Fibroblast of mammary gland (primary cell): Measurements from ENCODE around the gene ATIC.
A peak's percentile ranks its signal among the peaks of the same experiment; 100 is the strongest.
"Not testable (repeated sequence)": the region's sequence is repeated elsewhere in the genome, so short reads cannot be mapped to it uniquely, and the experiment has no call there.

Source experiments
- DNase-seq: peaks from one replicate; pipeline ENCODE4 v3.0.0-alpha.2; 2010; ENCODE audit warnings: low read depth
- H3K4me3 ChIP-seq: 2 replicates; pipeline ENCODE4 v1.5.1; 2011; ENCODE audit warnings: low read depth, mild to moderate bottlenecking, low read length, moderate library complexity; ENCODE audit not compliant: control insufficient read depth
- TF ChIP-seq, protein P1 (sequence below): conservative IDR thresholded peaks from 2 replicates; pipeline ENCODE4 v1.5.1; 2011; ENCODE audit warnings: low read depth, low read length, inconsistent platforms; ENCODE audit not compliant: control insufficient read depth, insufficient read depth

Gene ATIC

GRCh38 chr2:215358891-215359575, 47.2 kb downstream of the ATIC start:
- TF ChIP-seq, protein P1, sequence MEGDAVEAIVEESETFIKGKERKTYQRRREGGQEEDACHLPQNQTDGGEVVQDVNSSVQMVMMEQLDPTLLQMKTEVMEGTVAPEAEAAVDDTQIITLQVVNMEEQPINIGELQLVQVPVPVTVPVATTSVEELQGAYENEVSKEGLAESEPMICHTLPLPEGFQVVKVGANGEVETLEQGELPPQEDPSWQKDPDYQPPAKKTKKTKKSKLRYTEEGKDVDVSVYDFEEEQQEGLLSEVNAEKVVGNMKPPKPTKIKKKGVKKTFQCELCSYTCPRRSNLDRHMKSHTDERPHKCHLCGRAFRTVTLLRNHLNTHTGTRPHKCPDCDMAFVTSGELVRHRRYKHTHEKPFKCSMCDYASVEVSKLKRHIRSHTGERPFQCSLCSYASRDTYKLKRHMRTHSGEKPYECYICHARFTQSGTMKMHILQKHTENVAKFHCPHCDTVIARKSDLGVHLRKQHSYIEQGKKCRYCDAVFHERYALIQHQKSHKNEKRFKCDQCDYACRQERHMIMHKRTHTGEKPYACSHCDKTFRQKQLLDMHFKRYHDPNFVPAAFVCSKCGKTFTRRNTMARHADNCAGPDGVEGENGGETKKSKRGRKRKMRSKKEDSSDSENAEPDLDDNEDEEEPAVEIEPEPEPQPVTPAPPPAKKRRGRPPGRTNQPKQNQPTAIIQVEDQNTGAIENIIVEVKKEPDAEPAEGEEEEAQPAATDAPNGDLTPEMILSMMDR: no peak
- peak; percentile 81 for DNase-seq
- no peak overlapping the region for H3K4me3 ChIP-seq

DNA sequence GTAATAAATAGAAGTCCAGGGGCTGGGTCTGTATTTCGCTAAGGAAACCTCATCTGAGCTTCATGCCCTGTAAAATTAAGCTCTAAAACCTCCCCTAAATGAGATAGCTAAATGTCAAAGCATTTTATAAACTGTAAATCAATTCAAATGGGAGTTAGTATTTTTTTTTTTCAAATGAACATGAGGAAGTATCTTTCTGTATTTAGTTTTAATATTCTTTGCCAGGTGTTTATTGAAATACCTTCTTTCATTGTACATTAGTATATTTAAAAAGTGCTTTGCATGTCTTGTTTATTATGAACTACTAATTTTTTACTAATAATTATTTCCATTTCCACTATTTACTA, 47.7 kb downstream of the ATIC start:
- TF ChIP-seq, protein P1: no peak
- H3K4me3 ChIP-seq: no peak overlapping the region
- no peak for DNase-seq

DNA sequence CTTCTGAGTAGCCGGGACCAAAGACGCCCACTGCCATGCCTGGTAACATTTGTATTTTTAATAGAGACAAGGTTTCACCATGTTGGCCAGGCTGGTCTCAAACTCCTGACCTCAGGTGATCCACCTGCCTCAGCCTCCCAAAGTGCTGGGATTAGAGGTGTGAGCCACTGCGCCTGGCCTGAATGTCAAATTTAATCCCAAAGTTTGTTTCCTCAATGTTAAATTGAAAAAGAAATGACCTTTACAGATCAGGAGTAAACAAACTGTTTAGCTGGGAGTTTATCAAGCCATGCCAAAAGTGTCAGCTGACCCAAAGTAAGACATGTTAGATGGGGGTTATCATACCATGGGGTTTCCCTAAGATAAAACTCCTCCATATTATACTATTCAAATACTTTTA, 48.2 kb downstream of the ATIC start:
- peak; percentile 58 for DNase-seq
- H3K4me3 ChIP-seq: not testable (repeated sequence)

DNA sequence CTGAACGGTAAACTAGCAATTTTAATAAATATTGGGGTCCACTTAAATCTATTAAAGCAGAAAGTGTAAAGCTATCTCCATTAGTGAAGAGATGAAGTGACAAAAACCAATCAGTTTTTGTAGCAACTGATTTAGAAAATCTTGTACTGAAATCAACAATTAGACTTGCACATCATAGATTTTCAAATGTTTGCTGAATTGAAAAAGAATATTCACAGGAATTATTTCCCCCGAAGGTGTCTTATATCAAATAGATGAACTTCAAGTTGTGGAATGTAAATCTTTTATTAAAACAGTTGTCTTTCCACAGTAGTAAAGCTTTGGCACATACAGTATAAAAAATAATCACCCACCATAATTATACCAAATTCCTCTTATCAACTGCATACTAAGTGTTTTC, 48.7 kb downstream of the ATIC start:
- DNase-seq: peak; percentile 40

DNA sequence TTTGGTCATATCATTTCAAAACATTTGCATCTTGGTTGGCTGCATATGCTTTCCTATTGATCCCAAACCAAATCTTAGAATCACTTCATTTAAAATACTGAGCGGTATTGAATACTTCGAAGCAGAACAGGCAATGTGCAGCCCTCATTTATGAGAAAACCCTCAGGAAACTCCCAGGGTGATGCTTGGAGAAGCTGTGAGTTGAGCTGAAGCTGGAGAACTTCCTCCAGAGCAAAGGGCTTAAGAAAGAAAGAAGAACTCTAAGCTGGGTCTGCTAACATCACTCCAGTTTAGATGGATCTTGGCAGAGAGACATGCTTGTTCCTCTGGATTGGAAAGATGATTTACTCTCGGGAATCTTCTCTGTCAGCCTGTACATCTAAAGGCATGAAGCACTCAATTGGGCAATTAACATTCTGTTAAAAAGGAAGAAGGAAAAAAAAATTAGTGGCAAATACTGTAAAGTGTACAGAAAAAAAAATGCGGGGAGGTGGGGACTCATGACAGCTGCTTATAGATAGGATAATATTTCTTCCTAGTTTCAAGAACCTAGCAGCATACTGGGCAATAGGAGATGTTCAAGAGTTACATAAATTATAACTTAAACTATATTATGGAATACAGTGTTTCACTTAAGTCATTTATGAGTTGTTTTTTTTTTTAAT, 49.5 kb downstream of the ATIC start:
- peak; percentile 52 for DNase-seq
- H3K4me3 ChIP-seq: no peak overlapping the region
- TF ChIP-seq, protein P1: no peak

More for the DNA sequence above, 48.7 kb downstream of the ATIC start:
- TF ChIP-seq, protein P1: no peak
- no peak overlapping the region for H3K4me3 ChIP-seq

GRCh38 chr2:215361876-215362561, 50.2 kb downstream of the ATIC start:
- no peak overlapping the region for H3K4me3 ChIP-seq
- TF ChIP-seq, protein P1: no peak
- DNase-seq: peak; percentile 63

- TF ChIP-seq, protein P1: no peak
- DNase-seq: peak; percentile 58
- H3K4me3 ChIP-seq: no peak overlapping the region
These were observed 50.7 kb downstream of the ATIC start for GRCh38 chr2:215362562-215362904.
